ENCODE data around the gene ARHGAP6. TPM values are rescaled to one million over a fixed set of nuclear protein-coding genes. Genes with fewer than 3 reads are reported as not detected.

Gene ARHGAP6
- total RNA-seq, 1 experiment from 2014 or later: 0.07 TPM

DNA sequence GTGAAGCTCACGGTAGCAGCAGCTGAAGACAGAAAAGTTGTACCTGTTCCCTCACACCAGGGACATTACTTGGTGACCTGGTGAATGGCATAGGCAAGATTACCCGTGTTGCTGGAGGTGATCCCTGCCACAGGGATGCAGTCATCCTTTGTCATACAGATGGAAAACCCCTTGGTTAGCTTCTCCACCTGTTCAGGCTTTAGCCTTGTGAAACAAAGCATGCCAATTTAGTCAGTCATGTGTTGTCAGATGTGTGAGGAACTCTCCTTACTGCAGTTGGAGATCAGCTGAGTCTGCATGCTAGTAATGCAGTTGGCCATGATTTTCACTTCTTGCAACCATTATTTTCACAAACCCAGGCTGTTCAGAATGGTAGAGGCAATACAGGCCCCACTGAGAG lies 331.6 kb downstream of the ARHGAP6 start:
- no peaks in the 10 kb centered on the region for H4K20me1 ChIP-seq (ENCODE audit: control insufficient read depth, insufficient read depth, insufficient read length)
- WGBS (ENCODE audit: extremely low coverage, insufficient read length, low lambda C conversion rate): no CpG with 5 or more reads among the region's 2 CpGs
- H3K4me1 ChIP-seq (ENCODE audit: insufficient read depth, low read length): no peaks in the 10 kb centered on the region
- no peak overlapping the region for H3K27ac Mint-ChIP-seq
- peaks cover 62 to 71% of the 10 kb centered on the region in 2 experiments for H3K9me3 Mint-ChIP-seq
- no peak overlapping the region for H2AK5ac ChIP-seq (ENCODE audit: insufficient read length, low read length)
- TF ChIP-seq, protein P1, sequence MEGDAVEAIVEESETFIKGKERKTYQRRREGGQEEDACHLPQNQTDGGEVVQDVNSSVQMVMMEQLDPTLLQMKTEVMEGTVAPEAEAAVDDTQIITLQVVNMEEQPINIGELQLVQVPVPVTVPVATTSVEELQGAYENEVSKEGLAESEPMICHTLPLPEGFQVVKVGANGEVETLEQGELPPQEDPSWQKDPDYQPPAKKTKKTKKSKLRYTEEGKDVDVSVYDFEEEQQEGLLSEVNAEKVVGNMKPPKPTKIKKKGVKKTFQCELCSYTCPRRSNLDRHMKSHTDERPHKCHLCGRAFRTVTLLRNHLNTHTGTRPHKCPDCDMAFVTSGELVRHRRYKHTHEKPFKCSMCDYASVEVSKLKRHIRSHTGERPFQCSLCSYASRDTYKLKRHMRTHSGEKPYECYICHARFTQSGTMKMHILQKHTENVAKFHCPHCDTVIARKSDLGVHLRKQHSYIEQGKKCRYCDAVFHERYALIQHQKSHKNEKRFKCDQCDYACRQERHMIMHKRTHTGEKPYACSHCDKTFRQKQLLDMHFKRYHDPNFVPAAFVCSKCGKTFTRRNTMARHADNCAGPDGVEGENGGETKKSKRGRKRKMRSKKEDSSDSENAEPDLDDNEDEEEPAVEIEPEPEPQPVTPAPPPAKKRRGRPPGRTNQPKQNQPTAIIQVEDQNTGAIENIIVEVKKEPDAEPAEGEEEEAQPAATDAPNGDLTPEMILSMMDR (conservative IDR thresholded peaks at IDR 0.05): no peak
- H2BK12ac ChIP-seq (ENCODE audit: insufficient read length, low read depth, low read length): no peak overlapping the region
- no peak overlapping the region for H2BK20ac ChIP-seq (ENCODE audit: low read depth, low read length, poor library complexity, severe bottlenecking)
- H3K4me3 Mint-ChIP-seq: no peak overlapping the region
- H3K9ac ChIP-seq (ENCODE audit: extremely low read depth, insufficient read length, low read length): no peak overlapping the region
- H3K27me3 Mint-ChIP-seq (ENCODE audit: low read depth): peaks cover 5% of the 10 kb centered on the region
- H4K8ac ChIP-seq (replicated peaks; ENCODE audit: insufficient read length, low read depth, low read length): no peak overlapping the region
- DNase-seq: no peak
- H2AFZ ChIP-seq (ENCODE audit: low read length): no peak overlapping the region
- H2BK120ac ChIP-seq (ENCODE audit: low read depth, low read length, poor library complexity, severe bottlenecking): no peak overlapping the region
- no peak overlapping the region for H3K23ac ChIP-seq (ENCODE audit: insufficient read length, low read depth, low read length)
- no peak overlapping the region for H3T11ph ChIP-seq (ENCODE audit: low read length)
- no peak overlapping the region for H3K4ac ChIP-seq (ENCODE audit: low read depth, low read length)
- no peak overlapping the region for H4K5ac ChIP-seq (ENCODE audit: insufficient read length, low read depth, low read length)
- no peak overlapping the region for H2BK15ac ChIP-seq (ENCODE audit: low read depth, low read length)
- H4K91ac ChIP-seq (ENCODE audit: insufficient read length, low read depth, low read length): no peak overlapping the region
- H3K18ac ChIP-seq (ENCODE audit: insufficient read length, low read depth, low read length): no peak overlapping the region
- no peak overlapping the region for H3K27ac ChIP-seq (ENCODE audit: insufficient read length, low read depth, low read length)
- no peak overlapping the region for H3K4me2 ChIP-seq (ENCODE audit: insufficient read depth, insufficient read length, low read length)
- no peak overlapping the region for H3K56ac ChIP-seq (ENCODE audit: insufficient read length, low read depth, low read length)
- H3K4me1 Mint-ChIP-seq: no peaks in the 10 kb centered on the region
- no peaks in the 10 kb centered on the region for H3K27me3 ChIP-seq (ENCODE audit: insufficient read depth, low read length)
- H3K14ac ChIP-seq (ENCODE audit: insufficient read depth, low read length): no peak overlapping the region
- H2BK5ac ChIP-seq (ENCODE audit: insufficient read length, low read length): no peak overlapping the region
- no peaks in the 10 kb centered on the region for H3K79me1 ChIP-seq (ENCODE audit: insufficient read depth, low read depth, low read length, poor library complexity, severe bottlenecking)
- H3K79me2 ChIP-seq (ENCODE audit: insufficient read depth, low read length): no peaks in the 10 kb centered on the region
- H3K9me3 ChIP-seq (ENCODE audit: control insufficient read depth, low read depth, low read length): peaks cover 12% of the 10 kb centered on the region
- peaks cover 0 to 2% (median 0%) of the 10 kb centered on the region in 3 experiments; a peak in 3 of 7 replicates for H3K36me3 Mint-ChIP-seq (ENCODE audit: insufficient read depth in 1 of 3, low read depth in 3 of 3)
- no peaks in the 10 kb centered on the region for H3K23me2 ChIP-seq (ENCODE audit: insufficient read length, low read depth, low read length, poor library complexity, severe bottlenecking)

All from H9 (cell line).